SU-DHL-6 (cell line): ENCODE measurements around the gene NSMCE4A.

Experiments
- EZH2phosphoT487 ChIP-seq: fragments of 200-600 bp; sonication (generic), shearing (Covaris generic); conservative IDR thresholded peaks from 2 replicates; pipeline ENCODE4 v1.6.1; 2018; ENCODE audit warnings: mild to moderate bottlenecking, antibody characterized with exemption, low read length, moderate library complexity, mixed read lengths
- TF ChIP-seq, protein P1 (sequence below): fragments of 200-600 bp; sonication (generic); IDR thresholded peaks from one replicate; pipeline ENCODE4 v1.5.1; 2017; ENCODE audit warnings: antibody characterized with exemption, mild to moderate bottlenecking, low read length, moderate library complexity; ENCODE audit not compliant: insufficient read depth, poor library complexity, severe bottlenecking

DNA sequence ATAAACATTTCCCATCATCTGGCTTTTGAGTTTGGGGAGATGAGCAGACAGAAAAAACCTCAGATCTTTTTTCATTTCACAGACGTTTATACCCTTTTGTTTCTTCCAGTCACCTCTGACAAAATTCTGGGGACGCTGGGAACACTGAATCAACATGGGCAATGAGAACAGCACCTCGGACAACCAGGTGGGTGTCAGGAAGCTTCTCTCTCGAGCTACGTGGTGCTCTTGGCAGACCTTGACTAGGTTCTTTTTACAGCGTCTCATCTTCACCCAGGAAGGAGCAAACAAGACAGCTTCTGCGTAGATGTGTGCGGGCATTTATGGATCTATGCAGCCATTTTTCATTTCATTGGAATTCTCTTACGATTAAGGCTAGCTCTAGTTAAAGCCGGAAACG is 46.8 kb upstream of the NSMCE4A start:
- TF ChIP-seq, protein P1, sequence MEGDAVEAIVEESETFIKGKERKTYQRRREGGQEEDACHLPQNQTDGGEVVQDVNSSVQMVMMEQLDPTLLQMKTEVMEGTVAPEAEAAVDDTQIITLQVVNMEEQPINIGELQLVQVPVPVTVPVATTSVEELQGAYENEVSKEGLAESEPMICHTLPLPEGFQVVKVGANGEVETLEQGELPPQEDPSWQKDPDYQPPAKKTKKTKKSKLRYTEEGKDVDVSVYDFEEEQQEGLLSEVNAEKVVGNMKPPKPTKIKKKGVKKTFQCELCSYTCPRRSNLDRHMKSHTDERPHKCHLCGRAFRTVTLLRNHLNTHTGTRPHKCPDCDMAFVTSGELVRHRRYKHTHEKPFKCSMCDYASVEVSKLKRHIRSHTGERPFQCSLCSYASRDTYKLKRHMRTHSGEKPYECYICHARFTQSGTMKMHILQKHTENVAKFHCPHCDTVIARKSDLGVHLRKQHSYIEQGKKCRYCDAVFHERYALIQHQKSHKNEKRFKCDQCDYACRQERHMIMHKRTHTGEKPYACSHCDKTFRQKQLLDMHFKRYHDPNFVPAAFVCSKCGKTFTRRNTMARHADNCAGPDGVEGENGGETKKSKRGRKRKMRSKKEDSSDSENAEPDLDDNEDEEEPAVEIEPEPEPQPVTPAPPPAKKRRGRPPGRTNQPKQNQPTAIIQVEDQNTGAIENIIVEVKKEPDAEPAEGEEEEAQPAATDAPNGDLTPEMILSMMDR = no peak
- no peak for TF ChIP-seq EZH2phosphoT487
